Measurements from ENCODE around the gene RPL18A. TPM values are rescaled to one million over a fixed set of nuclear protein-coding genes. Genes with fewer than 3 reads are reported as not detected.

The RPL18A gene
- total RNA-seq, 1 experiment from 2014 or later = 2,241 TPM

DNA sequence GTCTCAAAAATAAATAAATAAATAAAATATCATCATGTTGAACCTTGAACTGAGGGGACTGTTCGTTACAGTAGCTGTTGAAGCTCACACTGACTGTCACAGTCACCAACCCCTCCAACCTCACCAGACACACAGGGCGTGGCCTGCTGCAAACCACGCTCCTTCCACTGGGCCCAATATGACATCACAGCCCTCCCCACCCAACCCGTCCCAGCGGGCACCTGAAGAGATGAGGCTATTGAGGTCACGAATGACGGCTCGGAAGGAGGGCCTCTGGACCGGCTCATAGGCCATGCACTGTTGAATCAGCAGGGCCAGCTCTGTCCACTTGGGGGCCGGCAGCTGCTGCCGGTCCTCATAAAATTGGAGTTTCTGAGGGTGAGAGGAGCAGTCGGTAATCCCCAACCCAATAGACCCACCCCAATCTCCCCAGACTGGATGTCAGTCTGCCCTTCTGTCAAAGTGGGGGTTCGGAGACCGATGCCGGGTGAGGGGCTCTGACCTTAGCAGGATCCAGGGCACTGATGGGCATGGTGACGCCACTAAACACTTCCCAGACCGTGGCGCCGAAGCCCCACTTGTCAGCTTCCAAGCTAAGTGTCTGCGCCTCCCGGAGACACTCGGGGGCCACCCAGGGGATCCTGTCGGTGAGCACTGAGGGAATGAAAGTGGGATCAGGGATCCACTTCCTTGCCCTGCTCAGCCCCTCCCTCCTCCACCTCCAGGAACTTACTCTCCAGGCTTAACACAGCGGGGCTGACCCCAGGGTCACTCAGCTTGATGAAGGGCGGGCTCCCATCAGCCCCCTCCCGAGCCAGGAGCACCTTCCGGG lies 25.1 kb upstream of the RPL18A start:
- H3K4me1 ChIP-seq (ENCODE audit: insufficient read depth, low read length) = peaks cover 9% of the 10 kb centered on the region; the same call in 1 of the 2 replicates
- no peak overlapping the region for H3K27ac ChIP-seq (ENCODE audit: low read length)
- H3F3A ChIP-seq (ENCODE audit: low read length, unreplicated experiment) = no peaks in the 10 kb centered on the region
- no peaks in the 10 kb centered on the region for H4K20me1 ChIP-seq (ENCODE audit: low read length)
- ChIA-PET POLR2A (ENCODE audit: unreplicated experiment) (no interaction called here), CTCF (interaction anchor here (0.6 kb wide), 2 partner anchors 113 to 257 kb away, joined by 3 read pairs; no protein-coding TSS in a partner anchor)
- no peaks in the 10 kb centered on the region for H3K9me2 ChIP-seq (replicated peaks; ENCODE audit: low read length)
- intact Hi-C loops (cut with micrococcal nuclease) = loop anchor here (5.0 kb wide), 1 partner anchor 37 kb away; the partner anchor contains the start of gene B3GNT3
- no peaks in the 10 kb centered on the region for H3K27me3 ChIP-seq (ENCODE audit: low read length)
- H3K9ac ChIP-seq (ENCODE audit: low read length) = no peak overlapping the region
- no peaks in the 10 kb centered on the region for H3K36me3 ChIP-seq (ENCODE audit: low read depth, low read length)
- H3K4me2 ChIP-seq (ENCODE audit: low read length) = no peak overlapping the region
- H3K4me3 ChIP-seq (ENCODE audit: low read length) = no peak overlapping the region
- TF ChIP-seq, protein P1, sequence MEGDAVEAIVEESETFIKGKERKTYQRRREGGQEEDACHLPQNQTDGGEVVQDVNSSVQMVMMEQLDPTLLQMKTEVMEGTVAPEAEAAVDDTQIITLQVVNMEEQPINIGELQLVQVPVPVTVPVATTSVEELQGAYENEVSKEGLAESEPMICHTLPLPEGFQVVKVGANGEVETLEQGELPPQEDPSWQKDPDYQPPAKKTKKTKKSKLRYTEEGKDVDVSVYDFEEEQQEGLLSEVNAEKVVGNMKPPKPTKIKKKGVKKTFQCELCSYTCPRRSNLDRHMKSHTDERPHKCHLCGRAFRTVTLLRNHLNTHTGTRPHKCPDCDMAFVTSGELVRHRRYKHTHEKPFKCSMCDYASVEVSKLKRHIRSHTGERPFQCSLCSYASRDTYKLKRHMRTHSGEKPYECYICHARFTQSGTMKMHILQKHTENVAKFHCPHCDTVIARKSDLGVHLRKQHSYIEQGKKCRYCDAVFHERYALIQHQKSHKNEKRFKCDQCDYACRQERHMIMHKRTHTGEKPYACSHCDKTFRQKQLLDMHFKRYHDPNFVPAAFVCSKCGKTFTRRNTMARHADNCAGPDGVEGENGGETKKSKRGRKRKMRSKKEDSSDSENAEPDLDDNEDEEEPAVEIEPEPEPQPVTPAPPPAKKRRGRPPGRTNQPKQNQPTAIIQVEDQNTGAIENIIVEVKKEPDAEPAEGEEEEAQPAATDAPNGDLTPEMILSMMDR (conservative IDR thresholded peaks at IDR 0.05; ENCODE audit: low read depth, low read length) = no peak
- no peaks in the 10 kb centered on the region for H3K79me2 ChIP-seq (ENCODE audit: low read length)
- DNase-seq (no peak), ATAC-seq (no peak)
- BruUV-seq (replicated peaks) = no TSS peak
- H2AFZ ChIP-seq (ENCODE audit: low read length) = no peak overlapping the region
- no peaks in the 10 kb centered on the region for H3K9me3 ChIP-seq (ENCODE audit: low read length)

DNA sequence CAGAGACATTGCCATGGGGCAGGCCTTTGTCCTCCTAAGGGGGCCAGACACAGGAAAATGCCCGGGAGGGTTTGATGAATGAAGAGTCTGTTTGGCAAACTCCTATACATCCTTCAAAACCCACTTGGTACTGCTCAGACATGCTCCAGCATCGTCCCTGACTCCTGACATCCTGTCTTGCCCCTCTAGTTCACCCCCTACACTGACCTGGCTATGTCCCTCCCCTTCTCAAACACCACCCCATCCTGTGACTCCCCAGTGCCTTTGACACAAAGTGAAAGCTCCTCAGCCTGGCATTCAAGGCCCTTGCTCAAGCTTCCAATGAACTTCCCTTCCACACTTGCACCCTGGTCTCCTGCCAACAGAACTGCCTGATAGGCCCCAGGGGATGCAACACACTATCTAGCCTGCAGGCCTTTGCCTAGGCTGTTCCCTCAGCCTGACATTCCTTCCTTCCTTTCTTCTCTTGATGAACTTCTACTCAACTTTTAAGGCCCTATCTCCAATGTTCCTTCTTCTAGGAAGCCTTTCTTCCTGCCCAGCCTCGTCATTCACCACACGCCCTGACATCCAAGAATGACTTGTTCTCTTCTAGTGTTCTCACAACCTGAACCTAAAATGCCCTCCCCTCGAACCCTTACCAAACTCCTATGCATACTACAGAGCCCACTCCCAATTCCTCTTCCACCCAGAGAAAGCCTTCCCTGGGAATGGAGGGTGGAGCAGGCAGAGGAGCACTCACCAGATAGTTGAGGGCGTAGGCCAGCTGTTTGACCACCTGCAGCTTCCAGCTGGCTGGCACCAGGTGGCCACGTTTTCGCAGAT lies 24.3 kb upstream of the RPL18A start:
- no peak overlapping the region for H3K9ac ChIP-seq (ENCODE audit: low read length)
- H3K79me2 ChIP-seq (ENCODE audit: low read length) = no peaks in the 10 kb centered on the region
- DNase-seq (no peak), ATAC-seq (no peak)
- no peak overlapping the region for H3K27ac ChIP-seq (ENCODE audit: low read length)
- no peaks in the 10 kb centered on the region for H3K36me3 ChIP-seq (ENCODE audit: low read depth, low read length)
- intact Hi-C loops (cut with micrococcal nuclease) = no loop called here
- no peaks in the 10 kb centered on the region for H3K27me3 ChIP-seq (ENCODE audit: low read length)
- no peaks in the 10 kb centered on the region for H3F3A ChIP-seq (ENCODE audit: low read length, unreplicated experiment)
- 0 out of 2 replicates have a peak, but pooled peaks cover 5% of the 10 kb centered on the region for H3K4me1 ChIP-seq (ENCODE audit: insufficient read depth, low read length)
- no peaks in the 10 kb centered on the region for H4K20me1 ChIP-seq (ENCODE audit: low read length)
- H3K4me3 ChIP-seq (ENCODE audit: low read length) = no peak overlapping the region
- H3K9me2 ChIP-seq (replicated peaks; ENCODE audit: low read length) = no peaks in the 10 kb centered on the region
- no peak overlapping the region for H2AFZ ChIP-seq (ENCODE audit: low read length)
- CTCF ChIA-PET = interaction anchor here (0.6 kb wide), 1 partner anchor 256 kb away, joined by 3 read pairs; no protein-coding TSS in a partner anchor
- POLR2A ChIA-PET (ENCODE audit: unreplicated experiment) = no interaction called here
- no TSS peak for BruUV-seq (replicated peaks)
- no peaks in the 10 kb centered on the region for H3K9me3 ChIP-seq (ENCODE audit: low read length)
- TF ChIP-seq EZH2phosphoT487 (IDR thresholded peaks at IDR 0.05; ENCODE audit: borderline replicate concordance, low read length) = no peak
- TF ChIP-seq EZH2 (IDR thresholded peaks at IDR 0.05; ENCODE audit: low read length, unreplicated experiment) = no peak
- TF ChIP-seq, protein P1 (conservative IDR thresholded peaks at IDR 0.05; ENCODE audit: low read depth, low read length) = no peak
- no peak overlapping the region for H3K4me2 ChIP-seq (ENCODE audit: low read length)

Measured in PC-3 (cell line).